Natural killer cell treated with Interleukin-12 subunit alpha and Interleukin-12 subunit beta and Interleukin-15 and Interleukin-18, amount 100 ng/mL, for 72 hours (primary cell): ENCODE results near the gene ABCC10. TPM values are rescaled to one million over a fixed set of nuclear protein-coding genes. Genes with fewer than 3 reads are reported as not detected.

Source experiments
- ATAC-seq, 2 donors: fragments of 150-1000 bp; cut with Tn5 transposase in 1 of 2; sonication (Bioruptor Pico), chemical (Tn5 transposase) in 1 of 2; 2 replicates each; pipeline ENCODE4 v1.10.0; 2021
- DNase-seq: peaks from one replicate; pipeline ENCODE4 v3.0.0; 2022; ENCODE audit warnings: low spot score
- H3K27ac Mint-ChIP-seq, 2 donors: 1 replicate in 1 of 2; 2 replicates in 1 of 2; pipeline ENCODE4 v1.8.0; 2022; ENCODE audit warnings: mixed read lengths in 2 of 2, mild to moderate bottlenecking in 1 of 2, moderate library complexity in 1 of 2
- H3K27me3 Mint-ChIP-seq, 2 donors: 1 replicate in 1 of 2; 2 replicates in 1 of 2; pipeline ENCODE4 v1.8.0; 2022; ENCODE audit warnings: mixed read lengths in 2 of 2
- H3K36me3 Mint-ChIP-seq: one replicate; pipeline ENCODE4 v1.8.0; 2022; ENCODE audit warnings: mixed read lengths
- H3K4me1 Mint-ChIP-seq, 2 donors: 1 replicate in 1 of 2; 2 replicates in 1 of 2; pipeline ENCODE4 v1.8.0; 2022; ENCODE audit warnings: low read depth in 2 of 2, mixed read lengths in 2 of 2, mild to moderate bottlenecking in 1 of 2
- H3K4me3 Mint-ChIP-seq: one replicate; pipeline ENCODE4 v1.8.0; 2022; ENCODE audit warnings: mixed read lengths
- H3K9me3 Mint-ChIP-seq: 2 replicates; pipeline ENCODE4 v1.8.0; 2022; ENCODE audit warnings: mixed read lengths
- total RNA-seq, 2 donors: library from RNA; stranded (reverse); gene quantifications; one replicate each; pipeline ENCODE4 v1.2.3, GENCODE V29; 2022

ABCC10 gene
- total RNA-seq, 2 donors from 2014 or later: 41.8 to 82.9 TPM

DNA sequence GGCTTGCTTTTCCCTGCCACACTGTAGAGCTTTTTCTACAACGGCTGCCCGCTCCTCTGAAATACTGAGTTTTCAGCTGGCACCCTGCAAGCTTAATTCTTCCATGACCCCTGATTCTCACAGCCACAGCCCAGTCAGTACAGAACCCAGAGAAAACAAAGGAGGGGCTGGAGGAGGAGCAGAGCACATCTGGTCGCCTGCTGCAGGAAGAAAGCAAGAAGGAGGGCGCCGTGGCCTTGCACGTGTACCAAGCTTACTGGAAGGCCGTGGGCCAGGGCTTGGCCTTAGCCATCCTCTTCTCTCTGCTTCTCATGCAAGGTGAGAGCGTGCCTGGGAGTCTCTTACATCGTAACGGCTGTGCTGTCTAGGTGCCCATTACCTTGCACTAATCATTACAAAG, 16.7 kb downstream of the ABCC10 start:
- no peak for ATAC-seq

GRCh38 chr6:43444582-43444981, 17.2 kb downstream of the ABCC10 start:
- Mint-ChIP-seq H3K36me3 (no peaks in the 10 kb centered on the region), H3K27ac (no peak overlapping the region), H3K9me3 (no peaks in the 10 kb centered on the region), H3K4me1 (peaks cover 0 to 3% of the 10 kb centered on the region in 2 donors), H3K4me3 (no peak overlapping the region), H3K27me3 (no peaks in the 10 kb centered on the region)
- ATAC-seq: no peak
- DNase-seq: no peak

More for the DNA sequence above, 16.7 kb downstream of the ABCC10 start:
- Mint-ChIP-seq H3K36me3 (no peaks in the 10 kb centered on the region), H3K4me3 (no peak overlapping the region), H3K27ac (no peak overlapping the region), H3K4me1 (peaks cover 0 to 3% of the 10 kb centered on the region in 2 donors), H3K9me3 (no peaks in the 10 kb centered on the region), H3K27me3 (no peaks in the 10 kb centered on the region)
- DNase-seq: no peak

DNA sequence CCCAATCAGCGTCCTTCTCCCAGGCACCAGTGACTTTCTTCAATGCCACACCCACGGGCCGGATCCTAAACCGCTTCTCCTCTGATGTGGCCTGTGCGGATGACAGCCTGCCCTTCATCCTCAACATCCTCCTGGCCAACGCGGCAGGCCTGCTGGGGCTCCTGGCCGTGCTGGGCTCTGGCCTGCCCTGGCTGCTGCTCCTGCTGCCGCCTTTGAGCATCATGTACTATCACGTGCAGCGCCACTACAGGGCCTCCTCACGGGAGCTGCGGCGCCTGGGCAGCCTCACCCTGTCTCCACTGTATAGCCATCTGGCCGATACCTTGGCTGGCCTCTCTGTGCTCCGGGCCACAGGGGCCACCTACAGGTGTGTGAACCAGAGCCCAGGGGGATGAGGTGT, 18.2 kb downstream of the ABCC10 start:
- H3K27me3 Mint-ChIP-seq: no peaks in the 10 kb centered on the region
- no peak overlapping the region for H3K4me3 Mint-ChIP-seq
- no peaks in the 10 kb centered on the region for H3K9me3 Mint-ChIP-seq
- ATAC-seq (no peak), DNase-seq (no peak)
- H3K27ac Mint-ChIP-seq: no peak overlapping the region
- H3K36me3 Mint-ChIP-seq: no peaks in the 10 kb centered on the region
- peaks cover 0 to 3% of the 10 kb centered on the region in 2 donors for H3K4me1 Mint-ChIP-seq

GRCh38 chr6:43447604-43448003, 20.3 kb downstream of the ABCC10 start:
- DNase-seq: no peak
- H3K4me3 Mint-ChIP-seq: no peak overlapping the region
- H3K9me3 Mint-ChIP-seq: no peaks in the 10 kb centered on the region
- no peaks in the 10 kb centered on the region for H3K27me3 Mint-ChIP-seq
- H3K36me3 Mint-ChIP-seq: no peaks in the 10 kb centered on the region
- peaks cover 0 to 3% of the 10 kb centered on the region in 2 donors for H3K4me1 Mint-ChIP-seq
- ATAC-seq: no peak
- no peak overlapping the region for H3K27ac Mint-ChIP-seq

DNA sequence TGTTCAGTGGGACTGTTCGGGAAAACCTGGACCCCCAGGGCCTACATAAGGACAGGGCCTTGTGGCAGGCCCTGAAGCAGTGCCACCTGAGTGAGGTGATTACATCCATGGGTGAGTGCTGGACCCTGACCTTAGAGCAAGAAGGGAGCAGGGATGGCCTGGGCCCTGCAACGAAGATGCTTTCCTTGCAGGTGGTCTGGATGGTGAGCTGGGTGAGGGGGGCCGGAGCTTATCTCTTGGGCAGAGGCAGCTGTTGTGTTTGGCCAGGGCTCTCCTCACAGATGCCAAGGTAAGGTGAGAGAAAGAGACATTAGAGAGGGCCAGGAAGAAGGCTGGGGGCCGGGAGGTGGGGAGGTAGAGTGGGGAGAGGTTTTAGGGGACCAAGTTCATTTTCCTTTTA, 21.6 kb downstream of the ABCC10 start:
- Mint-ChIP-seq H3K36me3 (no peaks in the 10 kb centered on the region), H3K9me3 (no peaks in the 10 kb centered on the region), H3K4me1 (peaks cover under 1 to 5% of the 10 kb centered on the region in 2 donors), H3K27me3 (no peaks in the 10 kb centered on the region), H3K4me3 (no peak overlapping the region), H3K27ac (no peak overlapping the region)
- ATAC-seq: no peak
- DNase-seq: no peak

DNA sequence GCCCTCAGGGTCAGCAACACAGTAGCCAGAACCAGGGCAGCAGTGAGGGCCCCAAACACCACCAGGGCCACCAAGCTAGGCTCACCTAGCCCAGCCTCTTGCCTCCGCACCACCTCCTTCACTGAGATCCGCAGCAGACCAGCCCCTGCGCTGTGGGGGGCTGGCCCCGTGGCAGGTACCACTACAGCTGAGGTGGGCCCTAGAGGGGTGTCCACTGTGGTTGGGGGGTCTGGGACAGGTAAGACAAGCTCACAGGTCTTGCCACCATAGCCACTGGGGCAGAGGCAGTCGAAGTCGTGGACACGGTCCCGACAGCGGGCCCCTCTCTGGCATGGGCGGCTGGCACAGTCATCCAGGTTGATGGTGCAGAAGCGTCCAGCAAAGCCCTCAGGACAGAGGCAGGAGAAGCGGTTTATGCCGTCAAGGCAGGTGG, 23.4 kb downstream of the ABCC10 start:
- no peak for DNase-seq
- no peaks in the 10 kb centered on the region for H3K9me3 Mint-ChIP-seq
- no peak overlapping the region for H3K4me3 Mint-ChIP-seq
- peaks cover 8 to 14% of the 10 kb centered on the region in 2 donors for H3K4me1 Mint-ChIP-seq
- no peak overlapping the region for H3K27ac Mint-ChIP-seq
- peaks cover under 1 to 3% of the 10 kb centered on the region in 2 donors for H3K27me3 Mint-ChIP-seq
- no peak for ATAC-seq
- H3K36me3 Mint-ChIP-seq: no peaks in the 10 kb centered on the region

DNA sequence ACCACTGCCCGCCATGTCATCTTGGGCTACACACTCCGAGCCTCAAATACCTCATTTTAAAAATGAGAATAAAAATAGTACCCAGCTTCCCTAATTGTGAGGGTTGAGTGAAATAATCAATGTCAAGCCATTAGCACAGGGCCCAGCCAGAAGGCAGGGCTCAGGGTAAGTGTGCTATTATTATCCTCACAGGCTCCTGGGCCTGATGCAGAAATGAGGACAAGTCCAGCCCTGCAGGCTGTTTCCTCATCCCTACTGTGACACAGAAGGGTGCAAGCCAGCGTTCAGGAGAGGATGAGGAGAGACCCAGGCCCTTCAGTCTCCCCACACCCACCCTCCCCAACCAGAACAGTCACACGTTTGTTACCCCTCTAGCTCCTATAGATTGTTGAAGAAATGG, 24.0 kb downstream of the ABCC10 start:
- Mint-ChIP-seq H3K4me3 (no peak overlapping the region), H3K27me3 (peaks cover 3 to 7% of the 10 kb centered on the region in 2 donors), H3K27ac (no peak overlapping the region), H3K36me3 (no peaks in the 10 kb centered on the region), H3K9me3 (no peaks in the 10 kb centered on the region), H3K4me1 (peaks cover 13 to 19% of the 10 kb centered on the region in 2 donors)
- DNase-seq (no peak), ATAC-seq (no peak)

DNA sequence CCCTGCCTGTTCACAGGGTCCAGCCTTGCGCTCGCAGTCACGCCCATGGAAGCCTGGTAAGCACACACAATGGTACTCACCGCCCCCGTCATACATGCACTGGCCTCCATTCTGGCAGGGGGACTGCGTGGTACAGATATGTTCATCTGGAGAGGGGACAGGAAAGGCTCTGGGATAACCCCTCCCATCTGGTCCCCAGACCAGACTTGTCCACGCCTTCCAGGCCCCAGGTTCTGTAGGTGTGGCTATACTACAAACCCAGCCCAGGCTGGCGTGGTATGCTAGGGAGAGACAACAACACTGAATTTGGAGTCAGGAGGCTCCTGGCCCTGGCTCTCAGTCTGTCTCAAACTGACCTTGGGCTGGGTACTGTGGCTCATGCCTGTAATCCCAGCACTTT, 24.6 kb downstream of the ABCC10 start:
- Mint-ChIP-seq H3K9me3 (no peaks in the 10 kb centered on the region), H3K4me3 (no peak overlapping the region), H3K27me3 (peaks cover 5 to 12% of the 10 kb centered on the region in 2 donors), H3K36me3 (no peaks in the 10 kb centered on the region), H3K4me1 (peaks cover 13 to 19% of the 10 kb centered on the region in 2 donors), H3K27ac (peak overlapping the region in 1 of 2 donors; percentile 33)
- DNase-seq (no peak), ATAC-seq (no peak)

- peaks cover 6 to 14% of the 10 kb centered on the region in 2 donors for H3K27me3 Mint-ChIP-seq
- no peaks in the 10 kb centered on the region for H3K9me3 Mint-ChIP-seq
- H3K27ac Mint-ChIP-seq: no peak overlapping the region
- DNase-seq: no peak
- ATAC-seq: no peak
- H3K36me3 Mint-ChIP-seq: no peaks in the 10 kb centered on the region
- peaks cover 13 to 16% of the 10 kb centered on the region in 2 donors for H3K4me1 Mint-ChIP-seq
- no peak overlapping the region for H3K4me3 Mint-ChIP-seq
Observed at GRCh38 chr6:43452896-43453295, 25.6 kb downstream of the ABCC10 start.

DNA sequence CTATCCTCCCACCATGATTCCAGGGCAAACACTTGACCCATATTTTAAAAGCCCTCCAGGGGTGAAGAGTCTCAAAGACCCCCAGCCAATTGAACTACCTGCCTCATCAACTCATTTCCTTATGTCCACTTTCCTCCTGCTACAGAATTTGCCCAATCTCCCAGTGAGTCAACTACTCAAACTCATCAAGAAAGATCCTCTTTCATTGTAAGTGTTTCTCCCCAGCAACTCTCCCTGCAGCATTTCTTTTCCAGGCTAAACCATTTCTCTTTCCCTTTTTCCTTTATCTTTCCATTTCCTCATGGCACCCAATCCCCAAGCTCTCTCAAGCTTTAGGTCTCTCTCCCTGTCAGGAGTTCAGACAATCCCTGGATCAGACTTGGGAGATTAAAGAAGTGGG, 26.5 kb downstream of the ABCC10 start:
- Mint-ChIP-seq H3K27me3 (peaks cover 6 to 14% of the 10 kb centered on the region in 2 donors), H3K27ac (no peak overlapping the region), H3K36me3 (no peaks in the 10 kb centered on the region), H3K4me3 (peak overlapping the region; percentile 83), H3K4me1 (peaks cover 13 to 16% of the 10 kb centered on the region in 2 donors), H3K9me3 (no peaks in the 10 kb centered on the region)
- DNase-seq (no peak), ATAC-seq (no peak)

DNA sequence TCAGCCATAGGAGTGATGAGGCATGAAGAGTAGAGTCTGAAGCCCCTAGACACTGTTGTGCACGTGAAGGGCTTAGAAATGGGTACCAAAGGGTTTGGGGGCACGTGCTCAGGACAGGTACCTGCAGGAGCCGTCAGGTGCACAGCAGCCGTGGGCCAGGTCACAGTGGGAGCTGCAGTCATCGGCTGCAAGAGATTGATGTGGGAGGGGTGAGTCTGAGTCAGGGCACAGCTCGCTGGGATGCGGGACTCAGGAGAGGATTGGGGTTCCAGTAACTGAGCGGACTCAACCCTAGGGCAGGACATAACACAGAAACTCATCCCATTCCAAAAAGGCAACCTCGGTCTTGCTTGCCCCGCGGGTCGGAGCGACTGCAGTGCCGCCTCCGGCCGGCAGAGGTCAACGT, 27.0 kb downstream of the ABCC10 start:
- ATAC-seq: peak; percentile 1 to 81
- Mint-ChIP-seq H3K4me3 (peak overlapping the region; percentile 83), H3K36me3 (no peaks in the 10 kb centered on the region), H3K27ac (no peak overlapping the region), H3K27me3 (peaks cover 6 to 14% of the 10 kb centered on the region in 2 donors), H3K4me1 (peaks cover 13 to 16% of the 10 kb centered on the region in 2 donors), H3K9me3 (no peaks in the 10 kb centered on the region)
- peak; percentile 76 for DNase-seq

- no peak overlapping the region for H3K27ac Mint-ChIP-seq
- peak; percentile 69 to 87 for ATAC-seq
Observed at GRCh38 chr6:43454696-43455530, 27.6 kb downstream of the ABCC10 start.

DNA sequence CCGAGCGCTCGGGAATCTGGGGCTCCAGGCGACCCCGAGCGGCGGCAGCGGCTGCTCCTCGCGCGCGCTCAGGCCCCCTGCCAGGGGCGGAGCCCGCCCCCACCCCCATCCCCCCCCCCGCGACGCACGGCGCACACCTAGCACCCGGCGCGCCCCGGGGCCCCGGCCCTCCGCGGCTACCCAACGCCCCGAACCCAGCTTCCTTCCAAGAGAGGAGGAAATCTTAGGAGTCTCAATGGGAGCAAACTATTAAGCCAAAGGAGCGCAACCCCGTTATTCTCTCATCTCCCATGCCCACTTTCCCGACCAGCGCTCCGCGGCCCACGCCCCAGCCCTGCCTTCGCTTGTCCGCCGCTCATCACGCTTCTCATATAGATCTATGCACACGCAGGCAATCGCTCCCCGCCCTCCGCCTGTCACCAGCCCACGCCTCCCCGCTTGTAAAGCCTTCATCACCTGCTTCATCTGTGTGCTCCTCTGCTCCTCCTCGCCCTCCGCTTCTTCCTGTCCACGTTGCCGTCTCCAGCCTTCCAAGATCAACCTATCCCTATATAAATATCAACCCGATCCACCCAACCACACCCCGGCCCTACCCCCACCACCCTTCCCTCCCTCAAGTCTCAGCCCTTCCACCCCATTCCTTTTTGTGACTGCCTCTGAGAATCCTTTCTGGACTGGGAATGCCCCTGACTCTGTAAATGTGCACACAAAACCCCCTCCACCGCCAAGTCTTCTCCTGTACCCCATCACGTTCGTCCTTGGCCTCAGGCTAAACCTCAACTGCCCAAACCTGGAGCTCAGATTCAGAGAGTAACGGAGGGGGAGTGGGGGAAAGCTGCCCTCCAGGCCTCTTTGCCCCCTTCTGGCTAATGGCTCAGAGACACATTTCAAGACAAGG, 28.4 kb downstream of the ABCC10 start, which contains the start of gene DLK2:
DLK2 (minus strand) TSS at position 18 of the 898 bp plus-strand sequence. CDS start 723 bp downstream, outside the sequence.
- Mint-ChIP-seq H3K9me3 (no peaks in the 10 kb centered on the region), H3K27me3 (peaks cover 6 to 14% of the 10 kb centered on the region in 2 donors), H3K4me3 (peak within 1 kb of the TSS; percentile 87), H3K4me1 (peaks cover 13 to 16% of the 10 kb centered on the region in 2 donors), H3K27ac (no peak within 1 kb of the TSS), H3K36me3 (no peaks in the 10 kb centered on the region)
- DNase-seq (no peak), ATAC-seq (peak; percentile 40 to 62)

More at GRCh38 chr6:43454696-43455530, 27.6 kb downstream of the ABCC10 start:
- no peaks in the 10 kb centered on the region for H3K9me3 Mint-ChIP-seq
- peak overlapping the region; percentile 83 for H3K4me3 Mint-ChIP-seq
- peaks cover 6 to 14% of the 10 kb centered on the region in 2 donors for H3K27me3 Mint-ChIP-seq
- no peak for DNase-seq
- no peaks in the 10 kb centered on the region for H3K36me3 Mint-ChIP-seq
- H3K4me1 Mint-ChIP-seq: peaks cover 13 to 16% of the 10 kb centered on the region in 2 donors
